ENCODE data around the gene PPP1R3A.

The PPP1R3A gene

GRCh38 chr7:113832196-113832745 lies 86.5 kb downstream of the PPP1R3A start:
- H3K27ac ChIP-seq = no peak overlapping the region
- no peak for TF ChIP-seq ZFX (IDR thresholded peaks at IDR 0.05)
- TF ChIP-seq, protein P1, sequence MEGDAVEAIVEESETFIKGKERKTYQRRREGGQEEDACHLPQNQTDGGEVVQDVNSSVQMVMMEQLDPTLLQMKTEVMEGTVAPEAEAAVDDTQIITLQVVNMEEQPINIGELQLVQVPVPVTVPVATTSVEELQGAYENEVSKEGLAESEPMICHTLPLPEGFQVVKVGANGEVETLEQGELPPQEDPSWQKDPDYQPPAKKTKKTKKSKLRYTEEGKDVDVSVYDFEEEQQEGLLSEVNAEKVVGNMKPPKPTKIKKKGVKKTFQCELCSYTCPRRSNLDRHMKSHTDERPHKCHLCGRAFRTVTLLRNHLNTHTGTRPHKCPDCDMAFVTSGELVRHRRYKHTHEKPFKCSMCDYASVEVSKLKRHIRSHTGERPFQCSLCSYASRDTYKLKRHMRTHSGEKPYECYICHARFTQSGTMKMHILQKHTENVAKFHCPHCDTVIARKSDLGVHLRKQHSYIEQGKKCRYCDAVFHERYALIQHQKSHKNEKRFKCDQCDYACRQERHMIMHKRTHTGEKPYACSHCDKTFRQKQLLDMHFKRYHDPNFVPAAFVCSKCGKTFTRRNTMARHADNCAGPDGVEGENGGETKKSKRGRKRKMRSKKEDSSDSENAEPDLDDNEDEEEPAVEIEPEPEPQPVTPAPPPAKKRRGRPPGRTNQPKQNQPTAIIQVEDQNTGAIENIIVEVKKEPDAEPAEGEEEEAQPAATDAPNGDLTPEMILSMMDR (conservative IDR thresholded peaks at IDR 0.05) = no peak

GRCh38 chr7:113831556-113831955 lies 87.3 kb downstream of the PPP1R3A start:
- no peak overlapping the region for H3K27ac ChIP-seq
- TF ChIP-seq, protein P1 (conservative IDR thresholded peaks at IDR 0.05) = no peak

- H3K27ac ChIP-seq = no peak overlapping the region
- TF ChIP-seq, protein P1 (conservative IDR thresholded peaks at IDR 0.05) = no peak
- no peak for TF ChIP-seq ZFX (IDR thresholded peaks at IDR 0.05)
These were observed 90.2 kb downstream of the PPP1R3A start for GRCh38 chr7:113828581-113828980.

All from C4-2B (cell line).